RPMI8226 (cell line): ENCODE measurements around the gene HHLA2.

Experiments used
- DNase-seq: peaks from one replicate; pipeline ENCODE4 v3.0.0-alpha.2; 2015

Gene HHLA2

DNA sequence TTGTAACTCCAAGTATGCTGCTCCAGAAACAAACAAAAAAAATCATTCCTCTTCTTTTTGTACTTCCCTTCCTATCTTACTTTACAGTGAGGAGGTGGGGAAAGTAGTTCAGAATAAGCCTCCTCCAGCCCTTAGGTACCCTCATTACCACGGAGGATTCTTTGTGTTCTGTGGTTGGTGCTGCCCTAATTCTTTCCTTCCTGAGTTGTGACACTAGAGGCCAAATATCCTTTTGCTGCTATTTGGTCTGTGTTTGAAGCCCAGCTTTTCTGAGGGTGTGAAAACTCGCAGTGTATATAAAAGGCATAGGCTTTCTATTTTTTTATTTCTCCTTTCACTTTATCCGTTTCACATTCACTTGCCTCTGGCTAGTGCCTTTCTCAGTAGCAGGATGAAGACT, 98.2 kb downstream of the HHLA2 start:
- DNase-seq: no peak

DNA sequence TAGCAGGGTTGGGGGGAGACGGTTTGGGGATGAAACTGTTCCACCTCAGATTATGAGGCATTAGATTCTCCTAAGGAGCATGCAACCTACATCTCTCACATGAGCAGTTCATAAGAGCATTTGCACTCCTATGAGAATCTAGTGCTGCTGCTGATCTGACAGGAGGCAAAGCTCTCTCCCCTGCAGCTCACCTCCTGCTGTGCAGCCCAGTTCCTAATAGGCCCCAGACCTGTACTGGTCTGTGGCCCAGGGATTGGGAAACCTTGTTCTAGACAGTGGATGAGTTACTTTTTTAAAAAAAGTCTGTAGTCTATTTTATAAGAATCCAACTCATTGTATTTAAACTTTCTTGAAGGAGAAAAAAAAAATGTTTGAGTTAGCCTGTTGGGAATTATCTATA, 100.0 kb downstream of the HHLA2 start:
- DNase-seq: no peak

DNA sequence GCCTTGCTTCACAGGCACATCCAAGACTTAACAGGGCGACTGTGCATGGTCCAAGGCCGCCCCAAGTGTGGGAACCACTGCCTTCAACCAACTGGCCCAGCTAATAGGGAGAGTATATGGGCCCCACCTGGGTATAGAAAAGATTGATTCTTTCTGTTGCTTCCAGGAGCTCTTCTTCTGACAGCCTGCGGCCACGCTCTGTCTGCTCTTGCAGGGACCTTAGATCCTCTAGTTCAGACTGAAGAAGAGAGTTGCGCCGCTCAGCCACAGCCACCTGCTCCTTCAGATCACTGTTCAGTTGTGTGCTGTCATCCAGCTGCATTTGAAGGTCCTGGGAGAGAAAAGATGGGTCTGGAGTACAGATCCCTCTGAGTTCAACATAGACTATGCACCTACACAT, 102.2 kb downstream of the HHLA2 start:
- no peak for DNase-seq

DNA sequence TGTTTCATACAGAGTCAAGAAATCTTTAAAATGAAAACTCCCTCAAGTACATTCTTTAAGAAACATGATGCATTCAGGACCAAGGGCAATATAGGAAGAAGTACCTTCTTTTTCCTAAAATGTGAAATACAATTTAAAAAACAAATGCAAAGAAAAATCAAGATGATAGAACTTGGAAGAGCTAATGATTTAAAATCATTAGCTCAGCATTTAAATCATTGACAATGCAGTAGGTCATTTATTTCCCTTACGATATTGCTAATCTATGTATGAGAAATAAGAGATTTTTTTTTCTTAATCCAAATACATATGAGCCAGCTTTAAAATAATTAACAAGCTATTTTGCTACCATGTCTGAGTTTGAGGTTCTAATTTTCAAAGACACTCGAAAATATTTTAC, 105.5 kb downstream of the HHLA2 start:
- DNase-seq: no peak

DNA sequence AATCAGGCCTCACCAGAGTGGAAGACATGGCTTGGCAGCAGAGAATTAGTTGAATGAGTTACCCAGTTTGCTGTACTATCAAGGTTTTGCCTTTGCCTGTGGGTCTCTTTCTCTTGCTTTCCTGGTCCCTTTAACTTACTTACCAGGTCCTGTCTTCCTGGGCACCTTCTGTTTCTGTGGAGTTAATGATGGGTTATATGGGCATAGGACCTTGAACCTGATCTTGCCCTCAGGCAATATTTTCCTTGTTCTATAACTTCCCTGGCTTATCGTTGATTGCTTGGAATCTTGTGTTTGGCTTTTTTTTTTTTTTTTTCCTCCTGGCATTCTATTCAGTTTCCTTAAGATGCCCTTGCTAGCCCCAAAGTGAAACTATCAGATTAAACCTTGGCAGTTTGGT, 106.8 kb downstream of the HHLA2 start:
- DNase-seq: no peak

DNA sequence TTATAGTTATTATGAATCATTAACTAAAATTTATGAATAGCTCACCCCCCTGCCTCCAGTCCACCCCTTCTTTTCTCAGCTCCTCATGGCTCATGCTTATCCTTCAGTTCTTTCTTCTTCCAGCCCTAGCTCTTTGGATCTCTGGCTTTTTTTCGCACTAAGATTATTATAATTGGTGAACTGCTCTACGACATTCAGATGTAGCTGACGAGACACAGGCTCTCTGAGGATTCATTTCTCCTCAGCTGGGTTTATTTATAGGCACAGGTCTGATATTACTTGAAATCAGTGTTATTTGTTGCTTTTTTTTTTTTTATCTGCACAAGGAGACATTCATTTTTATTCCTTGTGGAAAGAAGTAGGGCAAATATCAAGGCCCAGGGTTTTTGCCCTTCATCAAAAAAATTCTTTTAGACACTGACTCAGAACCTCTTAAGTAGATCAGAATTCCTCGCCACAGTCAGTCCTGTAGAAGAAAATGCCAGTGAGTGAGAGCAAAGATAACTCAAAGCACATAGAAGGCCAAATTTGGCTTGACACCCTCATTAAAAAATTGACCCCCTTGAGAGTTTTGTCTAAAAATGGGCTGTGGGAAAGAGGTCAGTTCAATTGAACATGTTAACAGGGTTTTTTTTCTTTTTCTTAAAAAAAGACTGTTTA, 107.5 kb downstream of the HHLA2 start:
- no peak for DNase-seq

DNA sequence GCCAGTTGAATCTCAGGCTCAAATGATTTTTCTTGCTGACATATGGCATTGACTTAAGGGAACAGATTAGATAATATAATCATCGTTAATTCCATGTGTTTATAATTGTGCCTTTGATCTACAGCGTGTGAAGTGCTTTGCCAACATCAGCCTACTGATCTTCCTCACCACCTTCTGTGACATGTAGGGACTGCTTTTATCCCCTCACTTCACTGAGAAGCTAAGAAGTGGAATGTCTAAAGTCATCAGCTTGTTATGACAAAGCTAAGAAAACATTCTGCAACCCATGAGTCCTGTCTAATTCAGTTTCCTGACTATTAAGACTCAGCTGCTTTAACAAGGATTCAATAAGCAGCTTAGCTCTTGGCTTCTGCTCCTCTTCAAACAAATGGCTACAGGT, 108.0 kb downstream of the HHLA2 start:
- DNase-seq: no peak

DNA sequence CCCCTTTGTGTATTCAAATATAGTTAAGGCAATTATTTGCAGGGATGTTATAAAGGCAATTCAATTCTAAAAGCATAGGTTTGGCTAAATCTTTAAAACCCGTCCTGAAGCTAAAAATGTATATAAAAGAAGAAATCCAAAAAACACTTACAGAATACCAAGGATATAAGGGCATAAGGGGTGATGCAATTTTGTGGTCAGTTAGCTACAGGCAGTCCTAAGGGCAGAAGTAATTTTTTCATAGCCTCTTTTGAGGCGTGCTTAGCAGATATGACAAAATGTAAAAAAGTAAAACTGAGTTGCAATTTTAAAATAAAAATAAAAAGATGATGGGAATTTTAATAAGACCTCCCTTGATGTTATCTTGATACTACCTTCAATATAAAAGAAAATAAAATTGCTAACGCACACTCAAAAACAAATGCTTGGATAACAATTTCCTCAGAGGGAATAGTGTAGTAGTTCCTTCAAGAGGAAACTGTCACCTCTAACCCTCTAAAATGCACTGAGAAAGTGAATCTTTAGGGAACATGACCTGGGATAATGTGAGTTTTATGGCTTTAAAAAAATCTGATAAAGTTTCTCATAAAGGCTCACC, 109.8 kb downstream of the HHLA2 start:
- DNase-seq: no peak

DNA sequence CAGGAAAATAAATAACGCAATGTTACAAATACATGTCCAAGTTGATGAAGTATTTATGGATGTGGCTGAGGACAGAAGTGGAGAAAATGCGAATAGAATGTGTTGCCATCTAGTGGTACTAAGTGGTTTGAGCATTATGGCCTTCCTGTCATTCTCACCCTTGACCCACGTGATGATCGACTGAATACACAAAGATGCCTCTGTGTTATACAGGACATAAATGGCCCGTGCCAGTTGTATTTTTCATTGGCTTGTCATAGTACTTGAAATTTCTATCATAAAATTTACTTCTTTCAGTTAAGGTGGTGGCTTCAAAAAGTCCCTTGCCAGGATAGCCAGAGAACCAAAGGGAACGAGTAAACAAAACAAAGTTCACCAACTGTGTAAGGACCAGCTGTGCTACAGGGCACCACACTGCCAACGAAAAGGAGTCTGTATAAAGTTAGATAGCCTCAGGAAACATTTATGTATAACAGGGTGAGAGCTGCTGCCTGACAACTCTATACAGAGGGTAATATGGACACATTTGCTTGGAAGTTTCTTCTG, 110.4 kb downstream of the HHLA2 start:
- DNase-seq: peak; percentile 67

DNA sequence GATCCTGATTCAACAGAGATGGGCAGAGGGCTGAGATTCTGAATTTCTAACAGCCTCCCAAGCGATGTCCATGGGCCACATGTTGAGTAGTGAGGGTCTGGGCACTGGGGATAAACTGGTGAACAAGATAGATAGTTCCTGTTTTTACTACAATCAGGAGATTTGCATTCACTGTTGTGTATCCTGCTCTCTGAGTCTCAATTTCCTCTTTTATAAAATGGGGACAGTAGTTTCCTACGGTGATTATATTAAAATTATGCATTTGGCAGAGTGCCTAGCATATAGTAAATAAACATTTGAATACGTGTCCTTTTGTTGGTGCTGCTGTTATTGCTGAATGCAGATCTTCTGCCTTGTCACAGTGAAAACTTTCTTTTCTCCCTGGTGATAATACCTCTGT, 111.5 kb downstream of the HHLA2 start:
- DNase-seq: no peak

DNA sequence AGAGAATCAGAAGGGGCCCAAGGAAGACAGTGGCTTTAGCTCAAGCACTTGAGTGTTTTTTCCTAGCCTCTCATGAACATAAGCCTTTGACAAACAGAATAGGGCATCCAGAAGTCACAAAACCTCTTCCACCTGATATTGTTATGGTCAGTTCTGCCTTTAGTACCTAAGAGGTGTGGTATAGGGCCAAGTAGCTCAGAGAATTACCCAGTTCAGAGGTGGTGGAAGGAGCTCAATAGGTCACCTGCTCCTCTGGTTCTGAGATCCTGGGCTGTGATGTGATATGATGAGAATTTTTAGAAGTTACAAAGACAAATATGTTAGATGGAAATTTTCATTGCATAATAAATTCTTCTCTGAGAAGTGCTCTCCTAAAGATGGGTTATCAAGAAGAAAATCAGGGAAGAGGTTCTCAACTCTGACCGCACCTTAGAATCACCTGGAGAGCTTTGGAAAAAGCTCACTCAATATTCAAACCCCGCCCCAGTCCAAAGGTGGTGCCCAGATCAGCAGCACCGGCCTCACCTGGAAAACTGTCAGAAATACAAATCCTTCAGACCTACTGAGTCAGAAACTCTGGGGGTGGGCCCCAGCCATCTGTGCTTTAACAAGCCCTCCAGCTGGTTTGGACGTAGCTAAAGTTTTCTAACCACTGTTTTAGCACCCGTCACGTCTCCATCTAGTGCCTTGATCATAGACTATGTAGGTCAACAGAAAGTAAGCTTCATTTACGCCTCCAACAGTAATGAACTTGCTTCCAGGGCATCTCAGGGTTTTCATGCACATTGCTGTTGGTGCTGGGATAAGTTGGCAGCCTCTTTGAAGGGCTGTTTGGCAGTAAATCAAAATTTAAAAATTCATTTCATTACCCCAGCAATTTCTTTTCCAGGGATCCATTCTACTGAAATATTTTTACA, 112.8 kb downstream of the HHLA2 start:
- DNase-seq: no peak

DNA sequence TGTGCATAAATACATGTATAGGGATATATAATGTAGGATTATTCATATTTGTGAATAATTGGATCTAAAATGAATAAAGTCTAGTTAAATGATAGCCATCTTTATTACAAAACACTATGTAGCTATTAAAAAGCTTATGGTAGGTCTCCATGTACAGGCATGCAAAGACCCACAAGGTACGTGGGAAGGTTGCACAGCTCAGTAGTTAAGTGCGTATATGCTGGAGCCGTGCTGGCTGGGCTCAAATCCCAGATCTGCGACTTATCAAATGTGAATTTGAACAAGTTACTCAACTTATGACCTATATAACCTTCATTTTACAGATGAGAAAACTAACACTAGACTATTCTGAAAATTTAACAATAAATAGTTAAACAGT, 113.4 kb downstream of the HHLA2 start:
- no peak for DNase-seq

DNA sequence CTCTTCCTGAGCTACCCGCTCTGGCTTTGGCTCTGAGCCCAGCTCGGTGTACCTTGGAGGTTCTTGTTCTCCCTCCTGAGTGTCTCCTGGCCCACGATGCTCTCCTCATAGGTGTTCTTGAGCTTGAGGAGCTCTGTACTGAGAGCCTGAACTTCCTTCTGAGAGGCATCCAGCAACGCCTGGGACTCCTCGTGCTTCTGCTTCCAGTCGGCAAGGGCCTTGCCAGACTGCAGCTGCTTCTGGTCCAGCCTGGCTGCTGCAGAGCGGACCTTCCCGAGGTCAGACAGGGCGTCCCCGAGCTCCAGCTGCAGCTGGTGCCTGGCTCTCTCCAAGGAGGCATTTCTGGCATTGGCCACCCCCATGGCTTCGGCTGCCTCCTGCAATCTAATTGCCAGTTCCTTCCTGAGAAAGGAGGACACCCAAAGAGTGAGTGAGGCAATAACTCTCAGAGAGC, 114.2 kb downstream of the HHLA2 start:
- DNase-seq: no peak

DNA sequence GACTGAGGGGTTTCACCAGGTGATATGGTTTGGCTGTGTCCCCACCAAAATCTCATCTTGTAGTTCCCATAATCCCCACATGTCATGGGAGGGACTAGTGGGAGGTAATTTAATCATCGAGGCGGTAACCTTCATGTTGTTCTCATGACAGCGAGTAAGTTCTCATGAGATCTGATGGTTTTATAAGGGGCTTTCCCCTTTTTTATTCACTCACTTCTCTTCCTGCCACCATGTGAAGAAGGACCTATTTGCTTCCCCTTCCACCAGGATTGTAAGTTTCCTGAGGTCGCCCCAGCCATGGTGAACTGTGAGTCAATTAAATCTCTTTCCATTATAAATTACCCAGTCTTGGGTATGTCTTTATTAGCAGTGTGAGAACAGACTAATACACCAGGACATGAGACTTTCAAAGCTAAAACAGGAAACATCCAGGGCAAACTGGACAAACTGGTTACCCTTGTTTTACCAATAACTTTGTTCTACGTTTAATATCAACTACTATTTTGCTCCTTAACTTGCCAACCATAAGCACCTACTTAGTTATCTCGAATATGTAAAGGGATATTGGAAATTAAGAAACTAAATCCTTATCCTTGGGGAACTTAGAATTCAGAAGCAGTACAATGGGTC, 115.9 kb downstream of the HHLA2 start:
- DNase-seq: no peak

DNA sequence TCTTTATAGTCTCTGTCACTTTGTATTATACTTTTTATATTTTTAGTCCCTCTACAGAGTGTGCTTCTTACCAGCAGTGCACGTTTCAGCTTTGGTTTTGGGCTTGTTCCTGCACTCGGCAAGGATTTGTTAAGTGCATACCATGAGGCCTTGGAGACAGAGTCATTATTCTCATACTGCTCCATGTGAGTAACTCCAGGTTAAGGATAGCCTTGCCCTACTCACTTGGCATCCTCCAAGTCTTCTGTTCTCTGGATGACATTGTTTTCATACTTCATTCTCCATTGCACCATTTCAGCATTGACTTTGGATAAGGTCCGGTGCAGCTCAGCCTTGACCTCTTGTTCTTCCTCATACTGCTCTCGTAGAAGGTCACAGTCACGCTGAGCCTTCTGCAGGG, 117.7 kb downstream of the HHLA2 start:
- no peak for DNase-seq

DNA sequence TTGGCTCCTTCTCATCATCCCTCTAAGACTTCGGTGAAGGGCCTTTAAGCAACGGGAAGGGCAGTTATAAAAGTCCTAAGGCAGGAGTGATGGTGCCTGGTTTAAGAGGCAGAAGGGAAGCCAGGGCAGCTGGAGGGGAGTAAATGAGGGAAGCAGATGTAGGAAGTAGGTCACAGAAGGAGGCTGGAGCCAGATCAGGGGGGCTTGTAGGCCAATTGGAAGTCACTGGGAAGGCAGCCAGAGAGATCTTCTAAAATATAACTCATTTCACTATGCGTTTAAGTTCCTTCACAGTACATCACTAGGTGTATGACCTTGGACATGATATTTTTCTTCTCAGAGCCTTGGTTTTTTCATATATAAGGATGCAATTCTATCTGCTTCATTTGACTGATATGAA, 119.3 kb downstream of the HHLA2 start:
- no peak for DNase-seq

DNA sequence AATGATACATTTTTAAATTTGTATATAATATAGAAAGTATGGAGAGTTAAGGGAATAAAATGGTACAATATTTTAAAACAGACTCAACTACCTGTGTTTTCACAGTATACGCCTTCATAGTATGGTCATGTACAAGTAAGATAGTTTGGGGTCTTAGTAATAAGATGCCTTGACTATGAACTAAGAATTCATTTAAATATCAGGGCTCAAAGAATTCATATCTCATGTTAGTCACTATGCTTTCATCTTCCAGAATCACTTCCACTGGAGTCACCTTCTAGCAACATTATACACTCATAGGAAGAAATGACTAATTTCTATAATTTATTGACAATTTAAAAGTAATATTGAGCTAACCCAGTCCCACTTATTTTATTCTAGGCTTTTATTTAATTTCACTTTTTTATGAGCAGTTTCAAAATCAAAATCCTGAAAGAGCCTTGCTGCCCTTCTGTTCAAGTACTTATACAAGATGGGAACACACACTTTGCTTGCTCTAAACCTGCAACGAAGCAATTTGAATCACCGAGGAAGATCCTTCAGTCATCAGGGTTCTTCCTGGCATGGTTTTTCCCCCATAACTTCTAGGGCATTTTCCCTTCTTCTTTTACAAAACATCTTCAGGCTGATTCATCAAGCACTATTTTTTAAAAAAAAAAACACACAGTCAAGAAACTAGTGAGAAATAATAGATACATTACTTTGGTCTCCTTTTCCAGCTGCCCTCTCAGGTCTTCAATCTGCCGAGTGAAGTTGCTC, 119.9 kb downstream of the HHLA2 start:
- no peak for DNase-seq

DNA sequence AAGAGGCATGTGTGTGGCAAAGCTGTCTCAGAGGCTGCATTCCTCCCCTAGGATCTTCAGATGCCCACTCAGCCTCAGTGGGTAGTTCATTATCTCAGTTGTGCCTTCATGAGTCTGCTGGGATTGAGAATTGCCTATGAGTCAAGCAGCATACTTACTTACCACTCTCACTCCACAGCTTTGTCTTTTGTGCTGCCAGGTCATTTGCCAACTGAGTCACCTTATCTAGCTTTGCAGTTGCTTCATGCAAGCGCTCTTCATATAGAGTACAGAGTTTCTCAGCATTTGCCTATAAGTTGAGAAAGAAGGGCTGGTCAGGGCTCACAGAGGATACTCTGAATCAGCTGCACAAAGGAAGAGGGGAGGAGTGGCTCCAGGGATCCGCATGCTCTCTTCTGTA, 124.6 kb downstream of the HHLA2 start:
- no peak for DNase-seq
